Measurements from ENCODE around the gene VWC2. TPM values are rescaled to one million over a fixed set of nuclear protein-coding genes. Genes with fewer than 3 reads are reported as not detected.

VWC2 gene
- total and polyA plus RNA-seq, 2 of the 8 experiments (the other 6 are each of a cell fraction or from before 2014, with no cell fraction given): 0.24 to 0.30 TPM

DNA sequence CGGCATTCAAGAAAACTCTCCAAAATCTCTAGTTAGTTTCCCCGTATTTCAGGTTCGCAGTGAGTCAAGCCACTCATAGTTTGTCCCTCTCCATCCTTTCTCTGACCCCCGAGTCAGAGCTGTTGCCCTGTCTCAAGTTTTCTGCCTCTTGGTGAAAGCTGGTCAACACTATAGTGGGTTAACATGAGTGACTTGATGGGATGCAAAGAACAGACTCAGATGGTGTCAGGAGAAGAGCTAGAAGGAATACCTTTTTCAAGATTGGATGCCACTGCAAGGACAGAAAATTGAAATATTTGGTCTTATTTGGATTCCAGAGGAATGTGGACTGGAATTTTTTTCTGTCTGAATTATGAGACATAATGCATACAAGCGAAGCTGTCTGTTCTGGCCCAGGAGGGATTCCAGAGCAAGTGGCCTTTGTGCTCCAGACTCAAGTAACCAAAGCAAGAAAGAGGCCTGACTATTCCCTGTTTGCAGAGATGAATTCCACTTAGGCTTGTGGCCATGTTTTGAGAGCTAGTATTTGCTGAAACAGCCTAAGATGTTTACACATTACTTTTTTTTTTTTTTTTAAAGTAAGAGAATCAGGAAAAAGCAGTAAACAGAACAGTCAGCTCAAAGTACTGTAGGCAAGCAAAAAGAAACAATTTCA is 67.4 kb downstream of the VWC2 start:
- no peak overlapping the region for H2AFZ ChIP-seq (ENCODE audit: low read length)
- H2BK5ac ChIP-seq (ENCODE audit: low read depth, low read length): no peak overlapping the region
- H3K79me1 ChIP-seq (ENCODE audit: low read depth, low read length): no peaks in the 10 kb centered on the region
- no peaks in the 10 kb centered on the region for H3K79me2 ChIP-seq (ENCODE audit: control insufficient read depth in 1 of 2, insufficient read depth in 2 of 2, low read length in 2 of 2)
- H2BK15ac ChIP-seq (ENCODE audit: low read length): no peak overlapping the region
- CTCF ChIA-PET (ENCODE audit: partially characterized antibody): interaction anchor here (2.1 kb wide), 1 partner anchor 10 kb away, joined by 8 read pairs; no protein-coding TSS in a partner anchor
- 89% methylated on average over 5 of the region's 5 CpGs; no CpG with 5 or more reads in 1 of the 2 experiments for WGBS, 2 experiments (ENCODE audit: extremely low coverage in 1 of 2, insufficient coverage in 1 of 2, insufficient read length in 1 of 2, insufficient replicate concordance in 2 of 2, low coverage in 1 of 2, low lambda C conversion rate in 2 of 2, missing lambda C conversion rate in 1 of 2)
- no peaks in the 10 kb centered on the region for H3K9me3 ChIP-seq (ENCODE audit: insufficient read depth in 2 of 2, low read depth in 1 of 2, low read length in 1 of 2)
- H2BK20ac ChIP-seq (ENCODE audit: low read length): no peak overlapping the region
- H3K23me2 ChIP-seq (ENCODE audit: low read depth, low read length): no peaks in the 10 kb centered on the region
- POLR2A ChIA-PET (ENCODE audit: partially characterized antibody): interaction anchor here (0.7 kb wide), 1 partner anchor 1685 kb away, joined by 3 read pairs; no protein-coding TSS in a partner anchor
- no peaks in the 10 kb centered on the region for H3K4me1 ChIP-seq (replicated peaks in 1 of 4; ENCODE audit: control insufficient read depth in 3 of 4, insufficient read depth in 4 of 4, low read length in 3 of 4)
- no peak overlapping the region for H2BK120ac ChIP-seq (replicated peaks; ENCODE audit: low read depth, low read length)
- H3K9ac ChIP-seq (replicated peaks in 1 of 4; ENCODE audit: extremely low read depth in 1 of 4, low read depth in 3 of 4, low read length in 3 of 4): no peak overlapping the region
- H3K4me2 ChIP-seq (ENCODE audit: insufficient read depth in 1 of 2, low read depth in 2 of 2, low read length in 2 of 2): no peak overlapping the region
- no peaks in the 10 kb centered on the region for H4K20me1 ChIP-seq (replicated peaks in 1 of 2; ENCODE audit: control insufficient read depth in 1 of 2, insufficient read depth in 2 of 2, low read length in 2 of 2)
- no peak overlapping the region for H3K14ac ChIP-seq (ENCODE audit: insufficient read length)
- H2BK12ac ChIP-seq (ENCODE audit: low read depth, low read length): no peak overlapping the region
- FAIRE-seq (no peak), DNase-seq (ENCODE audit: low read depth in 1 of 2, low spot score in 2 of 2) (no peak)
- no peak overlapping the region for H3K23ac ChIP-seq (ENCODE audit: insufficient read length)
- H3K27me3 ChIP-seq (replicated peaks in 1 of 4; ENCODE audit: control insufficient read depth in 3 of 4, extremely low read depth in 1 of 4, insufficient read depth in 3 of 4, low read length in 3 of 4): no peaks in the 10 kb centered on the region; a peak in 1 of 7 replicates
- TF ChIP-seq NRF1 (IDR thresholded peaks at IDR 0.05; ENCODE audit: low read depth, low read length) (no peak), MAFK (IDR thresholded peaks at IDR 0.05; ENCODE audit: low read depth, low read length) (no peak), SP1 (IDR thresholded peaks at IDR 0.05; ENCODE audit: low read depth, low read length) (no peak)
- no peak overlapping the region for H4K8ac ChIP-seq (ENCODE audit: extremely low read depth, insufficient read depth, low read length)
- no peak overlapping the region for H3K27ac ChIP-seq (ENCODE audit: low read depth, low read length)
- H2AK5ac ChIP-seq (ENCODE audit: low read depth, low read length): no peak overlapping the region
- no peak overlapping the region for H4K5ac ChIP-seq (ENCODE audit: insufficient read length, low read depth, low read length)
- no peak overlapping the region for H3K4ac ChIP-seq (replicated peaks; ENCODE audit: insufficient read length, low read depth, low read length)
- H3K18ac ChIP-seq (ENCODE audit: extremely low read depth, low read length): no peak overlapping the region
- no peak overlapping the region for H3K56ac ChIP-seq (replicated peaks; ENCODE audit: insufficient read length, low read depth, low read length)
- no peak overlapping the region for H4K91ac ChIP-seq (replicated peaks; ENCODE audit: insufficient read length, low read length)
- H3K36me3 ChIP-seq (ENCODE audit: control insufficient read depth in 2 of 4, insufficient read depth in 4 of 4, low read length in 3 of 4): no peaks in the 10 kb centered on the region
- no peak overlapping the region for H3K4me3 ChIP-seq (ENCODE audit: extremely low read depth in 1 of 4, insufficient read depth in 2 of 4, low read depth in 3 of 4, low read length in 4 of 4)

Data from H1 (cell line).